DND-41 (cell line): Measurements from ENCODE around the gene TMOD2.

Experiments
- ATAC-seq: fragments of 200-7000 bp; cut with Tn5 transposase; 3 replicates; pipeline ENCODE4 v1.9.1; 2021; ENCODE audit warnings: low read depth; ENCODE audit not compliant: insufficient read depth
- DNase-seq: peaks from one replicate; pipeline ENCODE4 v3.0.0-alpha.2; 2020
- H2AFZ ChIP-seq: 2 replicates; pipeline ENCODE4 v1.6.0; 2012; ENCODE audit warnings: low read depth, low read length
- H3K27ac ChIP-seq: 2 replicates; pipeline ENCODE4 v1.5.1; 2012; ENCODE audit warnings: low read length, inconsistent platforms
- H3K27me3 ChIP-seq: fragments of 200-600 bp; sonication (generic); 2 replicates; pipeline ENCODE4 v1.6.0; 2012; ENCODE audit warnings: low read length, mild to moderate bottlenecking, inconsistent platforms; ENCODE audit not compliant: insufficient read depth, poor library complexity
- H3K36me3 ChIP-seq: 2 replicates; pipeline ENCODE4 v1.5.1; 2012; ENCODE audit warnings: low read length, inconsistent platforms; ENCODE audit not compliant: insufficient read depth
- H3K4me1 ChIP-seq: 2 replicates; pipeline ENCODE4 v1.5.1; 2012; ENCODE audit warnings: mild to moderate bottlenecking, low read length; ENCODE audit not compliant: insufficient read depth
- H3K4me2 ChIP-seq: 2 replicates; pipeline ENCODE4 v1.6.0; 2012; ENCODE audit warnings: mild to moderate bottlenecking, moderate library complexity, low read length, inconsistent platforms; ENCODE audit not compliant: insufficient read depth
- H3K4me3 ChIP-seq, 2 experiments: fragments of 200-600 bp in 1 of 2; shearing (Covaris generic) in 1 of 2; 2 replicates each; pipeline ENCODE4 v1.5.1; 2012 to 2016; ENCODE audit warnings: inconsistent platforms in 2 of 2, low read length in 2 of 2, mild to moderate bottlenecking in 2 of 2, low read depth in 1 of 2, moderate library complexity in 1 of 2
- H3K79me2 ChIP-seq: 2 replicates; pipeline ENCODE4 v1.6.0; 2012; ENCODE audit warnings: low read length, inconsistent platforms; ENCODE audit not compliant: insufficient read depth
- H3K9ac ChIP-seq: 2 replicates; pipeline ENCODE4 v1.6.0; 2012; ENCODE audit warnings: low read depth, mild to moderate bottlenecking, inconsistent platforms, low read length, moderate library complexity
- H3K9me3 ChIP-seq: 2 replicates; pipeline ENCODE4 v1.5.1; 2012; ENCODE audit warnings: low read length, moderate library complexity, mild to moderate bottlenecking, inconsistent platforms; ENCODE audit not compliant: insufficient read depth, severe bottlenecking
- H4K20me1 ChIP-seq: 2 replicates; pipeline ENCODE4 v1.6.0; 2012; ENCODE audit warnings: low read length; ENCODE audit not compliant: insufficient read depth
- EZH2 ChIP-seq: IDR thresholded peaks from 3 replicates; pipeline ENCODE4 v1.6.1; 2012; ENCODE audit warnings: borderline replicate concordance, low read depth, mild to moderate bottlenecking, moderate library complexity, low read length, inconsistent platforms; ENCODE audit not compliant: severe bottlenecking
- TF ChIP-seq, protein P1 (sequence below): IDR thresholded peaks from 2 replicates; pipeline ENCODE4 v1.5.1; 2012; ENCODE audit warnings: borderline replicate concordance, low read length, moderate library complexity, mild to moderate bottlenecking; ENCODE audit not compliant: poor library complexity, severe bottlenecking; ENCODE audit errors: extremely low read depth

Gene TMOD2

DNA sequence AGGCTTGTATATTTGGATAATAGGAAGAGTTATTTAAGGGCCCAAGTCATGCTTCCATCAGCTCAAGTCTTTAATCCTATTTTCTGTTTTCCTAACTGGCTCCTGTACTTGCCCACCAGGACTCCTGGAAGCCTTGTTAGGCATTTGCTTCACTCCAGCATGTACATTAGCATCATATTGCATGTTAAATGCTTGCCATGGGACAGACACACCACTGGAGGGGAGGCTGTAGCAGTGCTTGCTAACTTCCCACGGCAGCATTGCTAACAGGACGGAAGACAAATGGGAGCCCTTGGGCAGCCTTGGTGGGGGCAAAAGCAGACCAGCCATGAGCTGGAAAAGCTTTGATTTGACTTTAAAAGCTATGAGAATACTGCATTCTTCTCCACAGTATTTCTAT, 6.1 kb downstream of the TMOD2 start:
- Histone ChIP-seq H4K20me1 (no peaks in the 10 kb centered on the region), H3K4me1 (peaks cover 43% of the 10 kb centered on the region), H3K27ac (no peak overlapping the region), H3K4me3 (no peak overlapping the region), H2AFZ (no peak overlapping the region), H3K36me3 (no peaks in the 10 kb centered on the region), H3K27me3 (peaks cover under 1% of the 10 kb centered on the region), H3K9ac (no peak overlapping the region), H3K4me2 (no peak overlapping the region), H3K9me3 (no peaks in the 10 kb centered on the region), H3K79me2 (peaks cover 17% of the 10 kb centered on the region)
- no peak for ATAC-seq
- TF ChIP-seq, protein P1, sequence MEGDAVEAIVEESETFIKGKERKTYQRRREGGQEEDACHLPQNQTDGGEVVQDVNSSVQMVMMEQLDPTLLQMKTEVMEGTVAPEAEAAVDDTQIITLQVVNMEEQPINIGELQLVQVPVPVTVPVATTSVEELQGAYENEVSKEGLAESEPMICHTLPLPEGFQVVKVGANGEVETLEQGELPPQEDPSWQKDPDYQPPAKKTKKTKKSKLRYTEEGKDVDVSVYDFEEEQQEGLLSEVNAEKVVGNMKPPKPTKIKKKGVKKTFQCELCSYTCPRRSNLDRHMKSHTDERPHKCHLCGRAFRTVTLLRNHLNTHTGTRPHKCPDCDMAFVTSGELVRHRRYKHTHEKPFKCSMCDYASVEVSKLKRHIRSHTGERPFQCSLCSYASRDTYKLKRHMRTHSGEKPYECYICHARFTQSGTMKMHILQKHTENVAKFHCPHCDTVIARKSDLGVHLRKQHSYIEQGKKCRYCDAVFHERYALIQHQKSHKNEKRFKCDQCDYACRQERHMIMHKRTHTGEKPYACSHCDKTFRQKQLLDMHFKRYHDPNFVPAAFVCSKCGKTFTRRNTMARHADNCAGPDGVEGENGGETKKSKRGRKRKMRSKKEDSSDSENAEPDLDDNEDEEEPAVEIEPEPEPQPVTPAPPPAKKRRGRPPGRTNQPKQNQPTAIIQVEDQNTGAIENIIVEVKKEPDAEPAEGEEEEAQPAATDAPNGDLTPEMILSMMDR = no peak
- no peak for TF ChIP-seq EZH2
- no peak for DNase-seq

DNA sequence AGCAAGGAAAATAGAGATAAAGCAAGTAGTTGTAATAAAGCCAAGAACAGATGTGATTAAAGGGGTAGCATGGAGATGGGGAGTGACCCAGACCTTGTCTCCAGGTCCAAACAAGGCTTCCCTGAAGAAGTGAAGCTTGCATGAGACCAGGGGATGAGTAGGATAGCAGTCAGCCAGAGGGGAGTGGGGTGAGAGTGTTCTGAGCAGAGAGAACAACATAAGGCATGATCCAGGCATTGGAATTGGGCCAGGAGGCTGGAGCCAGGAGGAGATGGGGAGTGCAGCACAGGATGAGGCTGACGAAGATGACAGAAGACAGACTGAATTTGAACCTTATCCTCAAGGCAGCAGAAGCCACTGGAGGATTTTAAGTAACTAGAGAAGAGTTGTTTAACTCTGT, 7.2 kb downstream of the TMOD2 start:
- DNase-seq = no peak
- ATAC-seq = no peak
- Histone ChIP-seq H2AFZ (no peak overlapping the region), H3K9ac (no peak overlapping the region), H3K4me3 (no peak overlapping the region), H3K9me3 (no peaks in the 10 kb centered on the region), H4K20me1 (no peaks in the 10 kb centered on the region), H3K4me1 (peaks cover 31% of the 10 kb centered on the region), H3K79me2 (peaks cover 18% of the 10 kb centered on the region), H3K36me3 (no peaks in the 10 kb centered on the region), H3K27me3 (no peaks in the 10 kb centered on the region), H3K4me2 (no peak overlapping the region), H3K27ac (no peak overlapping the region)
- TF ChIP-seq EZH2 = no peak
- TF ChIP-seq, protein P1 = no peak

DNA sequence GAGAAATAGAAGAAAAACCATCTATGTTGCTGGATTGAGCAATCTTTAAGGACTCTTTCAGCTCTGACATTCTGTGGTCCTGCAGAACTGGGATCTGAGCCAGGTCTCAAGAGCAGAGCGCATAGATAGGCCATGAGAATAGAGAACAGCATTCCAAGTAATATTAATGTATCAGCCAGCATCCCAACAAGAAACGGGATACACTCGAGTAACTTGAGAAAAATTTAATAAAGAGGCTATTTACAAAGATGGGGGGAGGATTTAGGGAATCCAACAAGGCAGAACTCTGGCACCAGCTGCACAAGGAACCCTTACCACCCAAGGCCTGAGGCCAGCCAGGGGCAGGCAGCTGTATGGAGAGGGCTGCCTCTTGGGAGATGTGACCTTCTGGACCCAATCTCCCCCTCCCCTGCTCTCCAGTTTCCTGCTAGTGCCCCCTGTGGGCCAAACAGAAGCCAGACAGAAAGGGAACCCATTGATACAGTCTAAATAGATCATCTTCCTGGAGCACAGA, 8.2 kb downstream of the TMOD2 start:
- Histone ChIP-seq H3K79me2 (peaks cover 18% of the 10 kb centered on the region), H3K36me3 (no peaks in the 10 kb centered on the region), H2AFZ (no peak overlapping the region), H3K9ac (no peak overlapping the region), H3K9me3 (no peaks in the 10 kb centered on the region), H3K4me3 (no peak overlapping the region), H3K4me2 (no peak overlapping the region), H3K27ac (no peak overlapping the region), H3K27me3 (no peaks in the 10 kb centered on the region), H4K20me1 (no peaks in the 10 kb centered on the region), H3K4me1 (peaks cover 22% of the 10 kb centered on the region)
- no peak for ATAC-seq
- DNase-seq = no peak
- TF ChIP-seq EZH2 = no peak
- TF ChIP-seq, protein P1 = no peak

DNA sequence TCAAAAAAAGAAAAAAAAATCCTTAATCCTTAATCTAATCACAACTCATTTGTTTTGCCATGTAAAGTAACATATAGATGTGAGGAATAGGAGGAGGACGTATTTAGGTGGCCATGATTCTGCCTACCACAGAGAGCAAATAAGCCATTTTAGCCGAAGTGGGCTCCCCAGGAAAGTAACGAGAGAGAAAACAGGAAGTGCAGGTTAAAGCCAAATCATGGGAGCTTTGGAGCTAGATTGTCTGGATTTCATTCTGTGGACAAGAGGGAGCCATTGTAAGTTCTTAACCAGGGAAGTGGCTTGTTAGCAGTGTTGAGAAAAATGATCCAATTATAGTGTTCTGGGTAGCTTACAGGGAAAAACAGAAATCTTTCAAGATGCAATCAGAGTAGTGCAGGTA, 9.4 kb downstream of the TMOD2 start:
- Histone ChIP-seq H3K9me3 (no peaks in the 10 kb centered on the region), H2AFZ (no peak overlapping the region), H3K4me2 (no peak overlapping the region), H3K27ac (no peak overlapping the region), H3K9ac (no peak overlapping the region), H4K20me1 (no peaks in the 10 kb centered on the region), H3K4me1 (peaks cover 10% of the 10 kb centered on the region), H3K4me3 (no peak overlapping the region), H3K79me2 (peaks cover 18% of the 10 kb centered on the region), H3K36me3 (no peaks in the 10 kb centered on the region), H3K27me3 (no peaks in the 10 kb centered on the region)
- no peak for ATAC-seq
- TF ChIP-seq EZH2 = no peak
- TF ChIP-seq, protein P1 = no peak
- no peak for DNase-seq
